GM18870 (cell line): Measurements from ENCODE around the gene ADSS1.
"Not testable (repeated sequence)": the region's sequence is repeated elsewhere in the genome, so short reads cannot be mapped to it uniquely, and the experiment has no call there.

Source experiments
- ATAC-seq: cut with Tn5 transposase; IDR thresholded peaks from one replicate; pipeline ENCODE4 v1.9.1; 2021; ENCODE audit warnings: moderate library complexity; ENCODE audit not compliant: unreplicated experiment

Gene ADSS1

DNA sequence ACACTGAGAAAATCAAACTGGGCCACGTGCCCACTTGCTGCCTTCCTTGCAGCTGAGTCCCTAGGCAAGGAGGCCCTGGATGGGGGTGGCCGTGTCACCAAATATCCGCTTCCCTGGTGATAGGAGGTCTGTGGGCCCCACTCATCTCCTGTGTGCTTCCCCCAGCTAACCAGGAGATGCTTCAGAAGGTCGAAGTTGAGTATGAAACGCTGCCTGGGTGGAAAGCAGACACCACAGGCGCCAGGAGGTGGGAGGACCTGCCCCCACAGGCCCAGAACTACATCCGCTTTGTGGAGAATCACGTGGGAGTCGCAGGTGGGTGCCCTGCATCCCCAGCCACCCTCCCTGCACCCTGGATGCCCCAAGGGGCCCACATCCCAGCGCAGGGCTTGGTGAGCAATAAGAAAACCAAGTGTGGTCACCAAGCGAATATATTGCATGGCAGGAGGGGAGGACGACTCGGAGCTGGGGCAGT, 22.1 kb downstream of the ADSS1 start:
- no peak for ATAC-seq

DNA sequence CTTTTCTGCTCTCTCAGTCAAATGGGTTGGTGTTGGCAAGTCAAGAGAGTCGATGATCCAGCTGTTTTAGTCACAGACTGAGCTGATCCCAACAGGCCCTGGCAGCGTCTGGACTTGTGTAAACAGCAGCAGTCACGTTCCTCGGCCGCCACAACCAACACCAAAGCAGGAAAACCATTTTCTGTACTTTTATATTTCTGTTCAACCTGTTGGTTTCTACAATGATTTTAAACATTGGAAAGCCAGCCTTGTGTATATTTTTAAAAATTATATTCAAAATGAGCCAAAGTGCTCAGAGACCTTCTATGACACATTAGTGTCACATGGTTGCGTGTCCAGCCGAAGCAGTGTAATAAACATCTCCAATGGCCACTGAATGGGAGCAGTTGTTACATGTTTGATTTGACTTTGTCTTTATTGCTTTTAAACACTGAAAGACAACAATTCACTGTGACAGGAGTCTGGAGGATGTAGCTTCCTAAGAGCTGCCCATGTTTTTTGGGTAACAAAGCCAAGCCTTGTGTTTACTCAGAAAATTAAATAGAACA, 23.0 kb downstream of the ADSS1 start:
- no peak for ATAC-seq

DNA sequence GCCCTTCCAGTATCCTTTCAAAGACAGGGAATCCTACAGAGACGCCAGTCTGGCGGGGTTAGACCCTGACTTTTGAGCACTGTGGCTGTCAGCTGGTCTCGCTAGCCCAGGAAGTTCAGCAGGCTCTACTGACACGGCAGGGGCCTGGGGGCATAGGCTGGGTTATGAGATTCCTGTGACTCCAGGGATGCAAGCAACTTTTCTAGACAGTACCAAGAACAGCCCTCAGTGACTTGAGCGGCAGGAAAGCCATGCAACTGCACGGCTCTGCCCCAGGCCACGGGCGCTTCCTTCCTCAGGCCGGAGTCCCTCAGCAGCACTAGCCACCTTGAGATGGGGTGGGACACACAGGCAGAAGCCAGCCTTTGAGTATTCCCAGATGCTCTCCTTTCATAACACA, 23.8 kb downstream of the ADSS1 start:
- ATAC-seq, result no peak

DNA sequence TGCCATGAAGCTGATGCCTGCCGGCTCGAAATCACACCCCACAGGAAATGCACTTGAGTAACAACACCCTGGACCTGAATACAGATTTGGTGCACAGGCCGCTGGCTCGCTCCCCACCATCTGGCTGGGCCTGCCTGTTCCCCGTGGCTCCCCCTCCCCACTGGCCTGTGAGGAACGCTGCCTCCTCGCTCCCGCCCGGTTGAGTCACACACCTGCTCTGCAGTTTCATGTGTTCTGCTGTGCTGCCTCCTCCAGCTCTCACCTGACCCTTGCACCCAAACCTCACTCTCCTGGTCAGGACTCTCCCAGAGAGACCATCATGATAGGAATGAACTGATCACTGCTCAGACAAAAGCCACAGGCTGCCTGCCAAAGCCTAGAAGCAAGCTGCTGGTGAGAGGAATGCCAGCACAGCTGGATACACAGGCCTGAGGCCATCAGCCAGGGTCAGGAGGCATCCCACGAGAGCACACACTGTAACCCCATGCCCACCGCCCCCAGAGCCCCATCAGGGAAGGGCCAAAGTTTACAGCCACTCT, 25.2 kb downstream of the ADSS1 start:
- ATAC-seq, result no peak

DNA sequence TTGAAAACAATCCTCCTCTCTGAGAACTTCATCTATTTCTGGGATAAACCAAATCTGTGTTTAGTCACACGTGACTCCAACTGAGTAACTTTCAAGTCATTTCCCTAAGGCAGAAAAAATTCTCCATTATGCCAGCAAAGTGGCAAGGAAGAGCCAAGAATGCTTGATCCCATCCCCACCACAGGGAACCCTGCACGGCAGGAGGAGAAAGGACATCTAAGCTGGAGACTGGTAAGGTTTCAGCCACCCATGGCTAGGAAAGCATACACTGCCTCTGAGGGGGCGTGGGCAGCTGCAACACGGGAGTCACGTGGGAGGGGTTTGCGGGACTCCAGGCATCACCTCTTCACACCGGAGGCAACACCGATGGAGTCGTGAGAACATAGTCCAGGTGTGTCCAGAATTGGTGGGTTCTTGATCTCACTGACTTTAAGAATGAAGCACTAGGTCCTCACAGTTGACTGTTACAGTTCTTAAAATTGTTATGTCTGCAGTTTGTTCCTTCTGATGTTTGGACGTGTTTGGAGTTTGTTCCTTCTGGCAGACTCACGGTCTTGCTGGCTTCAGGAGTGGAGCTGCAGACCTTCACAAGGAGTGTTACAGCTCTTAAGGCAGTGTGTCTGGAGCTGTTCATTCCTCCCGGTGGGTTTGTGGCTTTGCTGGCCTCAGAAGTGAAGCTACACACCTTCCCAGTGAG, 26.2 kb downstream of the ADSS1 start:
- ATAC-seq, result no peak

DNA sequence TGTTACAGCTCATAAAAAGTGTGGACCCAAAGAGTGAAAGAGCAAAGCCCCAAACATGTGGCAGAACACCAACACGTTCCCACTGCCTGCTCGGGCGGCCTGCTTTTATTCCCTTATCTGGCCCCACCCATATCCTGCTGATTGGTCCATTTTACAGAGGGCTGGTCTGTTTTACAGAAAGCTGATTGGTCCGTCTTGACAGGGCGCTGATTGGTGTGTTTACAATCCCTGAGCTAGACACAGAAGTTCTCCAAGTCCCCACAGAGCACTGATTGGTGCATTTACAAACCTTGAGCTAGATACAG, 26.7 kb downstream of the ADSS1 start:
- ATAC-seq, result not testable (repeated sequence)

DNA sequence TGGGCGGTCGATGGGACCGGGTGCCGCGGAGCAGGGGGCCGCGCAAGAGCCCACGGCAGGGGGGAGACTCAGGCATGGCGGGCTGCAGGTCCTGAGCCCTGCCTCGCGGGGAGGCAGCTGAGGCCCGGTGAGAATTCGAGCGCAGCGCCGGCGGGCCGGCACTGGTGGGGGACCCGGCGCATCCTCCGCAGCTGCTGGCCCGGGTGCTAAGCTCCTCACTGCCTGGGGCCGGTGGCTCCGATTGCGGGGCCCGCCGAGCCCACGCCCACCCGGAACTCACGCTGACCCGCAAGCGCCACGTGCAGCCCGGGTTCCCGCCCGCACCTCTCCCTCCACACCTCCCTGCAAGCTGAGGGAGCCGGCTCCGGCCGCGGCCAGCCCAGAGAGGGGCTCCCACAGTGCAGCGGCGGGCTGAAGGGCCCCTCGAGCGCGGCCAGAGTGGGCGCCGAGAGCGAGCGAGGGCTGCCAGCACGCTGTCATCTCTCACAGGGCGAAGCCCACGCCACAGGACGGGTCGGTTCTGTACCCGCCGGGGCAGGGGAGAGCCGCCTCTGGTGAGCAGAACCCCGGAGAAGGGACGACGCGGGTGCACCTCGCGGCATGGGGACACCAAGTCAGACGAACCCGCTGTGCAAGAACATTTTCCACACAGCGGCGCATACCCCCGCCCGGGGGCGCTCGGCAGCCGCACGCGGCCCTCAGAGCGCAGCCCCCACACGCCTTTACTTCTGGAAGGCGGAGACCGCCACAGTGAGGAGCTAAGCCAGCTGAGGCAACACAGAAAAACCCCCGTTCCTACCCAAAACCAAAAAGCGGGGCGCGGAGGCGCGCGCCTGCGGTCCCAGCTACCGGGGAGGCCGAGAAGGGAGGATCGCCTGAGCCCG, 27.8 kb downstream of the ADSS1 start:
- no peak for ATAC-seq

DNA sequence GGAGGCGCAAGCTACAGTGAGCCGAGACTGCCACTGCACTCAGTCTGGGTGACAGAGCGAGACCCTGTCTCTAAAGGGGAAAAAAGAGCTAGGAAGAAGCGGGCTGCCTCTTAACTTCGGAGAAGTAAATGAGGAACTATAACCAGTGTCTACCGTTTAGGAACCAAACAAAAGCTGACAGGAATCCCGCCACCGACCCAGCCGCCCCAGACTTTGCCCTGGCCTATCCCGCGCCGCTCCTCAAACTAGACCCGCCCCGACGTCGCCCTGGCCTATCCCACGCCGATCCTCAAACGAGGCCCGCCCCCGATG, 28.4 kb downstream of the ADSS1 start:
- ATAC-seq, result peak; percentile 76

DNA sequence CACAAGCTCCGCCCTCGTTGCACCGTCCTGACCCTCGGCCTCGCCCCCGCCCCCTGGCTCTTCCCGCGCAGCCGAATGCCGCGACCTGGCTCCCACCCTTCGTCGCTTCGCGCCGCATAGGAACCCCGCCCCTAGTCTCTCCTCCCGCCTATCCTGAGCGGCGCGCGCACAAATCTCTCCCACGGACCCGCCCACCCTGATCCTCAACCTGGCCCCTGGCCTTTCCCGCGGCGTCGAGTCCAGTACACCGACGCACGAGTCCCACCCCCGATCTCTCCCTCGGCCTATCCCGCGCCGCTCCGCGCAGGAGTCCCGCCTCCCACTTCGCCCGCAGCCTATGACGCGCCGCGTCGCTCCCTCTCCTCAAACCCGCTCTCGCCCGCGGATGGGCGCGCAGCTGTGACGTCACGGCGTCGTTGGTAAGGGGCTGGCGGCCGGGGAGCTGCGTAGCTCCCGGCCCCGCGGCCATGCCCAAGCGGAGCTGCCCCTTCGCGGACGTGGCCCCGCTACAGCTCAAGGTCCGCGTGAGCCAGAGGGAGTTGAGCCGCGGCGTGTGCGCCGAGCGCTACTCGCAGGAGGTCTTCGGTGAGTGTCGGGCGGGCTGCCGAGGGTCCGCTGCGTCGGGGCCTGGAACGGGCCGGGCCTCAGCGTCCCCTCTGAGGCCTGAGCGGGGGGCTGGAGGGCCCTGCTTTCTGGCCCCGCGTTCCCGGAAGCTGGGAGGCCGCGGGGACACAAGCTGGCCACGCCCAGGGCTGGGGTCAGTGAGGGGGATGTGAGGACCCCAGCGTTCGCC, 28.9 kb downstream of the ADSS1 start, which contains the start of gene SIVA1:
Gene SIVA1 (plus strand): TSS at position 413 of the 793 bp plus-strand sequence. CDS start 55 bp downstream, at position 468.
- peak; percentile 83 for ATAC-seq

DNA sequence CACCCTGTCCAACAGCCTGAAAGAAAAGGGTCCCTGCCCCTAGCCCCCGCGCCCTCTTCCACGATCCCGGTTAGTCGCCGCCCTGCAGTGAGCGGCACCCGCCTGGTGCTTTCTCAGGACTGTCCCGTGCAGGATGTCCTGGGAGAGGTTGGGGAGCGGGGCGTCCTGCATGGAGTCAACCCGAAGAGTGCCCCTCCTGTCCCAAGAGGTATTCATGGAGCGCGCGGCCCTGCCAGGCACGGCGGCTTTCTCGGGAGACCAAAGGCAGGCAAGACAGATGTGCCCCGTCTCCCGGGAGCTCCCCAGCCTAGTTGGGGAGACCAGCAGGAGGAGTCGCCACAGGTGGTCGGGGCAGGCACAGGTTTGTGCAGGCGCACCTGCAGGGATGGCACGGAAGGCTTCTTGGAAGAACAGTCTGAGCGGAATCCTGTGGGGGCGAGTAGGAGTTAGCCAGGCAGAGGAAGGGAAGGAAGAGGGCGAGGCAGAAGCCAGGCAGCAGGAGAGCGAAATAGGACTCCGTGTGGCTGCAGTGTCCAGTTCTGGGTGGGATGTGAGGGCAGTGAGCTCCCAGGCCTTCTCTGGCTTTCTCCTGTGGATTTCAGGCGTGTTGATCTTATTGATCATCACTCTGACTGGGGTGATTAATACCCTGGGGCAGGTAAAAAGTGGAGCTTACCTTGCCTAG, 29.6 kb downstream of the ADSS1 start:
- no peak for ATAC-seq

DNA sequence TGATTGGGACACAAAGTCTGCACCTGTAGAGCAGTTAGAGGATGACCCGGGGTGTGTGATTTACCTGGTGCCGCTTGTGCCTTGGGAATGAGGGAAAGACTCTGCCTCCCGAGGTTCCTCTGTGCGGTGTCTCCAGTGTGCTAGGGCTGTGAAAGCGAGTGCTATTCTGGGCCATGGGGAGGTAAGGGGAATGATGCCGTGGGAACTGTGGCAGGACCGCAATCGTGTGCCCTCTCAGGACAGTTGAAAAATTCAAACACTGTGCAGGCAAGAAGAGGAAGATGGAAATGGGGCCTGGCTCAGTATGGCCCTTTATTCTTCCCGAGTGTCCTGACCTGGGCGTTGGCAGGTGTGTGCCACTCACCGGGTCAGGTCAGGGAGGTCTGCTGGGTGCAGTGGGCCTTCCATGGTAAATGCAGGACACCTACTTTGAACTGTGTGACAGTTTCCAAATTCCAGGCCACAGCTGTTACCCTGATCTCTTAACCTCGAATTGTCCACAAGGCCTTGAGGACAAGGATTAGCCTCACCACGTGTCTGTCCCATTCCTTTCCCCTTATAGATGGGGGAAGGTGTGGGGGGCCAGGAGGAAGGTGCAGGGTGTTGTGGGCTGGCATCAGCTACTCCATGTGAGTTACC, 30.3 kb downstream of the ADSS1 start:
- no peak for ATAC-seq

DNA sequence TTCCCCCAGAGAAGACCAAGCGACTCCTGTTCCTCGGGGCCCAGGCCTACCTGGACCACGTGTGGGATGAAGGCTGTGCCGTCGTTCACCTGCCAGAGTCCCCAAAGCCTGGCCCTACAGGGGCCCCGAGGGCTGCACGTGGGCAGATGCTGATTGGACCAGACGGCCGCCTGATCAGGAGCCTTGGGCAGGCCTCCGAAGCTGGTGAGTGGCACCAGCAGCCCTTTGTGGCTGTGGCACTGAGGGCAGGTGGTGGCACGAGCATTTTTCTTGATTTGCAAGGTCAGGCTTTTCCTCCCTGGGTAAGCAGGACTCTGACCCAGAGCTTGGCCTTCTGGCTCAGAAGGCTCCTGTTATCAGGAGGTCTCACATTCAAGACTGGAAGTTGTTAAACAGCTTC, 31.6 kb downstream of the ADSS1 start:
- ATAC-seq, result no peak

DNA sequence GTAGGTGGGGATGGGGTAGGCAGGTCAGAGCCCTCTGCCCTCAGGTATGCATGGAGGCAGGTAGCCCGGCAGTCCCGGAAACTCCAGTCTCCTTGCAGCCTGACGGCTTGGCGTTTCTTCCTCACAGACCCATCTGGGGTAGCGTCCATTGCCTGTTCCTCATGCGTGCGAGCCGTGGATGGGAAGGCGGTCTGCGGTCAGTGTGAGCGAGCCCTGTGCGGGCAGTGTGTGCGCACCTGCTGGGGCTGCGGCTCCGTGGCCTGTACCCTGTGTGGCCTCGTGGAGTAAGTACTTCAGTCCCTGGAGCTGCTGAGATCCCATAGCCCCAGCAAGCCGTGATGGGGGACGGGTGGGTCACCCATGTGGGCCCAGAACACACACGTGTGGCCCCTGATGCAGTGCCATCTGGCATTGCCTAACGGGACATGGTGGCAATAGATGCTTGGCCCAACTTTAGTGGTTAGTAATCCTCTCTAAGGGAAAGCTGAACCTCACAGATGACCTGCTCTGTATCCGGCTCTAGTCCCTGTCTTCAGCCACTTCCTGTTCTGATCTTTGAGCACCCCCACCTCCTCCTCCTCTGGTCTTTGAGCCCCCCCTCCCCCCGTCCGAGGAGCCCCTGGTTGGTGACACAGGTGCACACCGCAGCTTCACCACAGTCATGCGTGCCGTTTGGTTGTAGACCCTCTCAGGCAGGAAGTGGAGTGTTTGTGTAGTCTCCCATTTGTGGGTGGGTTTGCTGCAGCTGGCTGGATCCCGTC, 32.6 kb downstream of the ADSS1 start:
- ATAC-seq, result no peak

DNA sequence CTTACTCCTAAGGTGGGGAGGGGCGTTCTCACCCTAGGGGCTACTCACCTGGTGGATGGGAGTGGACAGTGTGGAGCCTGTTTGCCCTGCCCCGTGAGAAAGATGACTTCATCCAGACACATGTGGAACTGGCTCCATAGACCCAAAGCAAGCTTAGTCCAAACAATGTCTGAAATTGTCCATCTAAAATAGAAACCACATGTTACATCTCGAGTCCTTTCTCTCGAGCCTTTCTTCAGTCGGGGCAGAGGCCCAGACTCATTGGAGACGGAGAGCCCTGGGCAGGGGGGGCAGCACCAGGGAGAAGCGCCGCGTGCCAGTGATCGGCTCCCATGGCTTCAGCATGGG, 33.2 kb downstream of the ADSS1 start:
- ATAC-seq, result no peak

DNA sequence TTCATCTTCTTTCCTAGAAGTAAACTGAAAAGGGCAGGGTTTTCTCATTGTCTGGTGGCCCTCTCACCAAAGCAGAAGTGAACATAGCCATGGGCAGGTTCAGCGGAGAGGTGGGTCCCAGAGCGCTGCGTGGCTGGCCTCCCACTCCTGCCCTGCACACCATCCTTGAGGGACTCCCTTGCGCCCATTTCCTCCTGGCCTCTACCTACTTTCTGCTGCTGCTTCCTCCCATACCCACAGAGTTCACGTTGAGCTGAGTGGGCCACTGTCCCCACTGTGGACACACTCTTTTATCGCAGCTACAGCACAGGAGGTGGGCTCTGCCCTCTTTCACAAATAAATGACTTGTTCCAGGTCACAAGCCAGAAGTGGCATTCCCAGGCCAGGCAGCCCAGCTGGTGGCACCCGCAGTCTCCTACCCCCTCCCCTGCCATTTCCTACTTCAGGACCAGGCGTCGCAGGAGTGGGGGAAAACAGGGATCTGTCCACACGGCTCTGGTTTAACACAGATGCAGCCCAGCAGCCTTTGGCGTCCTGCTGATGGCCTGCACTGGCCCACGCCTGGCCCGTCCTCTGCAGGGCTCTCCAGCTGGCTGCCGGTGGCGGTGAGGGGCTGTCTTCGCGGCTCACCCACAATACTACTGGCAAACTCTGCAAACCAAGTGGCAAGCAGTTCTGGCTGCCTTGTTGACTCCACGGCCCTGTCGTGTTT, 33.8 kb downstream of the ADSS1 start:
- no peak for ATAC-seq

DNA sequence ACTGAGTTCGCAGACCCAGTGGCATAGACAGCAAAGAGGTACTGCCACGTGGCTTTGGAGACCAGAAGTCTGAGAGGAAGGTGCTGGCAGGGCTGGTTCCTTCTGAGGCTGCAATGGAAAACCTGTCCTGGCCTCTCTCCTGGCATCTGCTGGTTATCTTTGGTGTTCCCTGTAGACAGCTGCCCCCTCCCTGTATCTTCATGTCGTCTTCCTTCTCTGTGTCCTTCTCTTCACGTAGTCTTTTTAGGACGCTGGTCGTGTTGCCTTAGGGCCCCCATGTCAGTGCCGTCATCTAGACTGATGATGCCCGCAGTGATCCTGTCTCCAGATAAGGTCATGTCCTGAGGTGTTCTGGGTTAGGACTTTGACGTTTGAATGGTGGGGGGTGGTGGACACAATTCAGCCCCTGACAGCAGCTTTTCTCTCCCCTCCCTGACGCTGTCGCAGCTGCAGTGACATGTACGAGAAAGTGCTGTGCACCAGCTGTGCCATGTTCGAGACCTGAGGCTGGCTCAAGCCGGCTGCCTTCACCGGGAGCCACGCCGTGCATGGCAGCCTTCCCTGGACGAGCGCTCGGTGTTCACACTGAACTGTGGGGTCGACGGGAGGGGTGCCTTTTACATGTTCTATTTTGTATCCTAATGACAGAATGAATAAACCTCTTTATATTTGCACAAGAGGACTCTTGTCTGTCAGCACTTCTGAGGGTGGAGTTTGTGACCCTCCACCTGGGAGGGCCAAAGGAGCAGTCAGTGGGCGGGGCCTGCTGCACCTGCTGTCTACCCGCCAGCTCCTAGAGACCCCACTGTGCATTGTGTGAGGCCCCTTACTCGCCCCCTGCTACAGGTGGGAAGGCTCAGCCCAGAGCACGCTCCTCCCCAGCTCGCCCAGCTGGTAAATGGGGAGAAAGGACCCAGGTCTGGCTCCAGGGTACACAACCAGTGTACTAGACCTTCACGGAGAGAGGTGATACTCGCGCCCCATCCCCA, 35.2 kb downstream of the ADSS1 start:
- no peak for ATAC-seq

DNA sequence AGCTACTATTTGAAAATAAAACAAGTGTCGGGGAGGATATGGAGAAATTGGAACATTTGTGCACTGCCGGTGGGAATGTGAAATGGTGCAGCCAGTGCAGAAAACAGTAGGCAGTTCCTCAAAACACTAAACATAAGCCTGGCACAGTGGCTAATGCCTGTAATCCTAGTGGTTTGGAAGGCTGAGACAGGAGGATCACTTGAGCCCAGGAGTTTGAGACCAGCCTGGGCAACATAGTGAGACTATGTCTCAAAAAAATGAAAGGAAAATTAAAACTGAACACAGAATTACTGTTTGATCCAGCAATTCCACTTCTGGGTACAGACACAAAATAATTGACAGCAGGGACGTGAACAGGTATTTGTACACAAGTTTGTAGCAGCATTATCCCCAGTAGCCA, 41.5 kb downstream of the ADSS1 start:
- ATAC-seq, result no peak
